ENCODE measurements around the gene DGKI.

Gene DGKI

GRCh38 chr7:137474540-137475026, 372.2 kb downstream of the DGKI start:
- H3K4me3 ChIP-seq (ENCODE audit: low read depth, low read length), result no peak overlapping the region
- POLR2A ChIA-PET, result no interaction called here
- no peak for TF ChIP-seq ZNF23 (tag by site-specific recombination; IDR thresholded peaks at IDR 0.05; ENCODE audit: borderline replicate concordance)
- no peak for TF ChIP-seq ZNF214 (tag by site-specific recombination; IDR thresholded peaks at IDR 0.05; ENCODE audit: borderline replicate concordance)
- TF ChIP-seq ZXDB (tag by site-specific recombination; IDR thresholded peaks at IDR 0.05), result no peak
- TF ChIP-seq TSHZ1 (tag by site-specific recombination; IDR thresholded peaks at IDR 0.05; ENCODE audit: borderline replicate concordance), result no peak
- no peak for TF ChIP-seq YY1 (tag by site-specific recombination; IDR thresholded peaks at IDR 0.05)
- no peak for TF ChIP-seq SCRT1 (tag by site-specific recombination; IDR thresholded peaks at IDR 0.05; ENCODE audit: borderline replicate concordance)
- no peak for TF ChIP-seq ZNF366 (tag by site-specific recombination; conservative IDR thresholded peaks at IDR 0.05)
- TF ChIP-seq ZFHX2 (tag by site-specific recombination; conservative IDR thresholded peaks at IDR 0.05), result no peak
- no peak for TF ChIP-seq ZNF266 (tag by site-specific recombination; IDR thresholded peaks at IDR 0.05; ENCODE audit: low read depth)
- TF ChIP-seq, protein P1, sequence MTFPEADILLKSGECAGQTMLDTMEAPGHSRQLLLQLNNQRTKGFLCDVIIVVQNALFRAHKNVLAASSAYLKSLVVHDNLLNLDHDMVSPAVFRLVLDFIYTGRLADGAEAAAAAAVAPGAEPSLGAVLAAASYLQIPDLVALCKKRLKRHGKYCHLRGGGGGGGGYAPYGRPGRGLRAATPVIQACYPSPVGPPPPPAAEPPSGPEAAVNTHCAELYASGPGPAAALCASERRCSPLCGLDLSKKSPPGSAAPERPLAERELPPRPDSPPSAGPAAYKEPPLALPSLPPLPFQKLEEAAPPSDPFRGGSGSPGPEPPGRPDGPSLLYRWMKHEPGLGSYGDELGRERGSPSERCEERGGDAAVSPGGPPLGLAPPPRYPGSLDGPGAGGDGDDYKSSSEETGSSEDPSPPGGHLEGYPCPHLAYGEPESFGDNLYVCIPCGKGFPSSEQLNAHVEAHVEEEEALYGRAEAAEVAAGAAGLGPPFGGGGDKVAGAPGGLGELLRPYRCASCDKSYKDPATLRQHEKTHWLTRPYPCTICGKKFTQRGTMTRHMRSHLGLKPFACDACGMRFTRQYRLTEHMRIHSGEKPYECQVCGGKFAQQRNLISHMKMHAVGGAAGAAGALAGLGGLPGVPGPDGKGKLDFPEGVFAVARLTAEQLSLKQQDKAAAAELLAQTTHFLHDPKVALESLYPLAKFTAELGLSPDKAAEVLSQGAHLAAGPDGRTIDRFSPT (tag by site-specific recombination; IDR thresholded peaks at IDR 0.05), result no peak
- TF ChIP-seq ZNF664 (tag by site-specific recombination; IDR thresholded peaks at IDR 0.05), result no peak
- TF ChIP-seq ZNF830 (tag by site-specific recombination; IDR thresholded peaks at IDR 0.05; ENCODE audit: low read depth), result no peak
- TF ChIP-seq ZNF626 (tag by site-specific recombination; IDR thresholded peaks at IDR 0.05), result no peak
- H3K4me1 ChIP-seq (ENCODE audit: control insufficient read depth, insufficient read depth, low read length), result no peaks in the 10 kb centered on the region
- H3K36me3 ChIP-seq (ENCODE audit: control insufficient read depth in 2 of 2, insufficient read depth in 1 of 2, low read length in 2 of 2), result no peaks in the 10 kb centered on the region
- no peak overlapping the region for H3K27ac ChIP-seq (ENCODE audit: extremely low read depth, low read depth, low read length)
- H3K9me3 ChIP-seq (ENCODE audit: control insufficient read depth, insufficient read depth, low read depth, low read length), result no peaks in the 10 kb centered on the region
- CTCF ChIA-PET, result interaction anchor here (0.6 kb wide), 1 partner anchor 1619 kb away, joined by 3 read pairs; no protein-coding TSS in a partner anchor

DNA sequence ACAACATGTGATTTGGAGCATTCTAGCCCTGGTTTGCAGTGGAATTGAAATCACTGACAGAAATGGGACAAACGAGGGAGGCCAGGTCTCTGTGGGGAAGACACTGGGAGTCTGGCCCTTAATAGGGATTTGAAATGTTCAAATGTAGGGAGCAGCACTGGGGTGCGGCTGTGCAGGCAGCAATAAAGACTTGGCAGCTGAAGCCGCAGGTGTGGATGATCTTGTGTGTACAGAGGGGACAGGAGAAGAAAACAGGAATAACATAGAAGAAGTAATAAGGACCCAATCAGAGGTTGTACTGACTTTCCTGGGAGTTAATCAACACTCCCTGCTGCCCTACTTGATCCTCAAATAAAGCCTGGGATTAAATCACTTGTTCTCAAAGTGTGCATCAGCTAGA, 375.6 kb downstream of the DGKI start:
- ChIA-PET POLR2A (no interaction called here), CTCF (interaction anchor here (0.6 kb wide), 2 partner anchors 17 to 121 kb away, joined by 4 to 7 read pairs; no protein-coding TSS in a partner anchor)
- H3K4me1 ChIP-seq (ENCODE audit: control insufficient read depth, insufficient read depth, low read length), result no peaks in the 10 kb centered on the region

More for the DNA sequence above, 375.6 kb downstream of the DGKI start:
- Histone ChIP-seq H3K36me3 (ENCODE audit: control insufficient read depth in 2 of 2, insufficient read depth in 1 of 2, low read length in 2 of 2) (no peaks in the 10 kb centered on the region), H3K27ac (ENCODE audit: extremely low read depth, low read depth, low read length) (no peak overlapping the region), H3K4me3 (ENCODE audit: low read depth, low read length) (no peak overlapping the region), H3K9me3 (ENCODE audit: control insufficient read depth, insufficient read depth, low read depth, low read length) (no peaks in the 10 kb centered on the region)
- no peak for TF ChIP-seq SALL2 (tag by site-specific recombination; IDR thresholded peaks at IDR 0.05; ENCODE audit: borderline replicate concordance)
- no peak for TF ChIP-seq ZNF426 (tag by site-specific recombination; IDR thresholded peaks at IDR 0.05)
- TF ChIP-seq ZNF654 (tag by site-specific recombination; IDR thresholded peaks at IDR 0.05; ENCODE audit: low read depth), result no peak
- no peak for TF ChIP-seq ZNF404 (tag by site-specific recombination; IDR thresholded peaks at IDR 0.05)
- no peak for TF ChIP-seq ZNF18 (tag by site-specific recombination; IDR thresholded peaks at IDR 0.05)
- TF ChIP-seq ZNF132 (tag by site-specific recombination; IDR thresholded peaks at IDR 0.05; ENCODE audit: borderline replicate concordance), result no peak
- no peak for TF ChIP-seq ZBTB1 (tag by site-specific recombination; IDR thresholded peaks at IDR 0.05)
- TF ChIP-seq TRIM28 (IDR thresholded peaks at IDR 0.05; ENCODE audit: borderline replicate concordance, low read length), result no peak
- TF ChIP-seq ZNF391 (tag by site-specific recombination; IDR thresholded peaks at IDR 0.05; ENCODE audit: borderline replicate concordance, low read depth), result no peak
